Hepatocyte (in vitro differentiated cells): ENCODE measurements around the gene GOLGA3. TPM values are rescaled to one million over a fixed set of nuclear protein-coding genes. Genes with fewer than 3 reads are reported as not detected.

Experiments
- DNase-seq: peaks from one replicate; pipeline ENCODE4 v3.0.0-alpha.2; 2016; ENCODE audit warnings: low spot score
- H2AFZ ChIP-seq: fragments of 200-600 bp; sonication (generic); 2 replicates; pipeline ENCODE4 v1.6.0; 2016; ENCODE audit warnings: antibody characterized with exemption, mild to moderate bottlenecking
- H3K27ac ChIP-seq: fragments of 200-600 bp; sonication (generic); 2 replicates; pipeline ENCODE4 v1.5.1; 2016; ENCODE audit warnings: mild to moderate bottlenecking
- H3K27me3 ChIP-seq: fragments of 200-600 bp; sonication (generic); 2 replicates; pipeline ENCODE4 v1.6.1; 2016
- H3K36me3 ChIP-seq: fragments of 200-600 bp; sonication (generic); replicated peaks from 2 replicates; pipeline ENCODE4 v1.5.1; 2016; ENCODE audit warnings: low read depth; ENCODE audit not compliant: insufficient read depth
- H3K4me1 ChIP-seq: fragments of 200-600 bp; sonication (generic); 2 replicates; pipeline ENCODE4 v1.5.1; 2016; ENCODE audit warnings: mild to moderate bottlenecking, moderate library complexity; ENCODE audit not compliant: insufficient read depth
- H3K4me2 ChIP-seq: fragments of 200-600 bp; sonication (generic); 2 replicates; pipeline ENCODE4 v1.6.0; 2016
- H3K4me3 ChIP-seq: fragments of 200-600 bp; sonication (generic); 2 replicates; pipeline ENCODE4 v1.5.1; 2016; ENCODE audit warnings: mild to moderate bottlenecking
- H3K79me2 ChIP-seq: fragments of 200-600 bp; sonication (generic); 2 replicates; pipeline ENCODE4 v1.6.0; 2017; ENCODE audit warnings: mild to moderate bottlenecking
- H3K9me2 ChIP-seq: fragments of 200-600 bp; sonication (generic); replicated peaks from 2 replicates; pipeline ENCODE4 v1.6.0; 2017; ENCODE audit warnings: mild to moderate bottlenecking; ENCODE audit not compliant: insufficient read depth
- H3K9me3 ChIP-seq: fragments of 200-600 bp; sonication (generic); 2 replicates; pipeline ENCODE4 v1.5.1; 2016; ENCODE audit warnings: low read depth, mild to moderate bottlenecking
- H4K20me1 ChIP-seq: fragments of 200-600 bp; sonication (generic); 2 replicates; pipeline ENCODE4 v1.6.0; 2016; ENCODE audit warnings: mild to moderate bottlenecking; ENCODE audit not compliant: insufficient read depth, poor library complexity, severe bottlenecking
- EZH2 ChIP-seq: fragments of 200-600 bp; sonication (generic); IDR thresholded peaks from 2 replicates; pipeline ENCODE4 v1.6.1; 2016; ENCODE audit warnings: antibody characterized with exemption, mild to moderate bottlenecking, borderline replicate concordance
- EZH2phosphoT487 ChIP-seq: fragments of 200-600 bp; sonication (generic); IDR thresholded peaks from one replicate; pipeline ENCODE4 v1.6.1; 2018; ENCODE audit warnings: antibody characterized with exemption, mild to moderate bottlenecking, low read depth, moderate library complexity; ENCODE audit not compliant: unreplicated experiment, severe bottlenecking
- WGBS: methylation state at CpG from one replicate; pipeline ENCODE4 v1.1.6; 2016; ENCODE audit warnings: low lambda C conversion rate; ENCODE audit errors: missing lambda C conversion rate; 5-methylcytosine and 5-hydroxymethylcytosine counted together
- polyA plus RNA-seq: library from polyadenylated mRNA; unstranded; fragments of >200 nt; fragmentation: Nextera tagmentation; extraction: Ambion mirVana; gene quantifications from 2 replicates; pipeline ENCODE4 v1.2.1, GENCODE V29; 2016
- total RNA-seq: library from RNA; depleted of rRNA; stranded (reverse); fragments of >200 nt; gene quantifications from 2 replicates; pipeline ENCODE4 v1.2.3, GENCODE V29; 2014
- TF ChIP-seq, protein P1 (sequence below): fragments of 200-600 bp; sonication (generic); IDR thresholded peaks from 2 replicates; pipeline ENCODE4 v1.5.1; 2016; ENCODE audit warnings: antibody characterized with exemption, mild to moderate bottlenecking; ENCODE audit not compliant: poor library complexity

Gene GOLGA3
- total and polyA plus RNA-seq, 2 experiments from 2014 or later, result 26.2 to 67.6 TPM

DNA sequence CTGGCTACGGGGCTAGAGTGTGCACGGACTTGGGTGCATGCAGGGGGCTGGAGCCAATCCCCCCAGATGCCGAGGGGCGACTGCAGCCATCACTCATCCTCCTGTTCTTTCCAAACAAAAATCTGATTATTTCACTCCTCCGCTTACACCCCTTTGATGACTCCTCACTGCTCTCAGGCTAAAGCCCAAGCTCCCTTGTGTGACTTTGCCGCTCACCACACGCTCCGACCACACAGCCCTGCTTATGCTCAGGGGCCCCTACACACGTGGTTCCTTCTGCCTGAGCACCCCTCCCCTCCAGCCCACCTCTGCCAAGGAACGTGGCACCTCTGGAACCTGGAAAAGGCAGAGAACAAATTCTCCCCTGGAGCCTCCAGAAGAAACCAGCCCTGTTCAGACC is 45.1 kb upstream of the GOLGA3 start:
- whole genome bisulfite sequencing, result 96% methylated on average over 10 of the region's 10 CpGs
- TF ChIP-seq, protein P1, sequence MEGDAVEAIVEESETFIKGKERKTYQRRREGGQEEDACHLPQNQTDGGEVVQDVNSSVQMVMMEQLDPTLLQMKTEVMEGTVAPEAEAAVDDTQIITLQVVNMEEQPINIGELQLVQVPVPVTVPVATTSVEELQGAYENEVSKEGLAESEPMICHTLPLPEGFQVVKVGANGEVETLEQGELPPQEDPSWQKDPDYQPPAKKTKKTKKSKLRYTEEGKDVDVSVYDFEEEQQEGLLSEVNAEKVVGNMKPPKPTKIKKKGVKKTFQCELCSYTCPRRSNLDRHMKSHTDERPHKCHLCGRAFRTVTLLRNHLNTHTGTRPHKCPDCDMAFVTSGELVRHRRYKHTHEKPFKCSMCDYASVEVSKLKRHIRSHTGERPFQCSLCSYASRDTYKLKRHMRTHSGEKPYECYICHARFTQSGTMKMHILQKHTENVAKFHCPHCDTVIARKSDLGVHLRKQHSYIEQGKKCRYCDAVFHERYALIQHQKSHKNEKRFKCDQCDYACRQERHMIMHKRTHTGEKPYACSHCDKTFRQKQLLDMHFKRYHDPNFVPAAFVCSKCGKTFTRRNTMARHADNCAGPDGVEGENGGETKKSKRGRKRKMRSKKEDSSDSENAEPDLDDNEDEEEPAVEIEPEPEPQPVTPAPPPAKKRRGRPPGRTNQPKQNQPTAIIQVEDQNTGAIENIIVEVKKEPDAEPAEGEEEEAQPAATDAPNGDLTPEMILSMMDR, result no peak
- TF ChIP-seq EZH2 (no peak), EZH2phosphoT487 (no peak)
- no peaks in the 10 kb centered on the region for H4K20me1 ChIP-seq
- H3K9me3 ChIP-seq, result no peaks in the 10 kb centered on the region
- no peak overlapping the region for H3K4me3 ChIP-seq
- no peaks in the 10 kb centered on the region for H3K9me2 ChIP-seq
- no peak overlapping the region for H3K4me2 ChIP-seq
- H3K27me3 ChIP-seq, result no peaks in the 10 kb centered on the region
- peaks cover 7% of the 10 kb centered on the region for H3K79me2 ChIP-seq
- no peak overlapping the region for H2AFZ ChIP-seq
- no peaks in the 10 kb centered on the region for H3K36me3 ChIP-seq
- no peak for DNase-seq
- H3K27ac ChIP-seq, result no peak overlapping the region
- H3K4me1 ChIP-seq, result no peaks in the 10 kb centered on the region

DNA sequence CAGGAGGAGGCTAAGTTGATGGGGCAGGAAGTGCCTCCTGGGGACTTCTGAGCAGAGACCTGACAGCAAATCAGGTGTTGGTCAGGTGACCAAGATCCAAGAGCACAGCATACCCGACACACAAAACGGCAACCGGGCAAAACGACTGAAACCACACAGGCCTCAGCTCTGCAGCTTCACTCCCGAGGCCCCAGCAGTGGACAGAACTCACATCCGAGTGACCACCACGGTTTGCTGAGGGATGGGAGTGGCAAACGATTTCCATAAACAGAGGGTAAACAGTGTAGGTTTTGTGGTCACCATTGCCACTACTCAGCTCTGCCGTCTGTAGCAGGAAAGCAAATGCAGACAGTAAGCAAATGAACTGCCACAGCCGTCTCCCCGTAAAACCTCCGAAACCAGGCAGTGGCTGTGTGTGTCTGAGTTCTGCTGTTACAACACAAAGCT is 44.3 kb upstream of the GOLGA3 start:
- TF ChIP-seq, protein P1, result no peak
- TF ChIP-seq EZH2phosphoT487, result no peak
- TF ChIP-seq EZH2, result no peak

DNA sequence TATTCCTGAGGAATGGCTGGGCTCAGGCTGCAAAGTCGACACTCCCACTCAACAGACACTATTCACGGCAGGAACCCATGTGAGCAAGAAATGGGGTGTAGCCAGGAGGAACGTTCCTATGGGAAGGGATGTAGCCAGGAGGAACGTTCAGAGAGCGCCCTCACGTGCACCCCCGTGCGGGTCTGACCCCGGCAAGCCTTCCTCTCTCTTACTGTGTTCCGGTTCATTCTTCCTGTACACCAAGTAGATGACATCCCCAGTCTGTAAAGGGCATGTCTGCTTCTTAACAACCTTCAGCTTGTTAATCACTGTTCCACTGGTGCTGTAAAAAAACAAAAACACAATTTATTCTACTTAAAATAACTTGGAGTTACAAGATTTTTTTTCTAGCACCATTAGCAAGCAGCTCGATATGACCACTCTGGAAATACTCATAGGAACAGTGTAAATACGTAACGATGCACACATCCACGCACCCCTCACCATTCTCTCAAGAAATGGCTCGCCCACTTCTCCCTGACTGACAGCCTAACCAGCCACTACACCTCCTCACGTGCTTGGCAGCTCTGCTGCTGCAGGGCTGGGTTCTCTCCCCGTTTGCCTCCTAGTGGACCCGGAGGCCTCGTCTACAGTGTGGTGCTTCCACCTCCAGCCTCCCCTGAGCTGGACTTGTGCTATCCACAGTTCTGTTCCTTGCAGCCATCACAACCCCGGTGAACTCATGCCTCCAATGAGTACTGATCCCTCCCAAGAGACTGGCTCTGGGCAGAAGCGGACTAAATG is 43.6 kb upstream of the GOLGA3 start:
- Histone ChIP-seq H3K79me2 (no peaks in the 10 kb centered on the region), H3K4me2 (no peak overlapping the region), H3K9me2 (no peaks in the 10 kb centered on the region), H2AFZ (no peak overlapping the region), H4K20me1 (no peaks in the 10 kb centered on the region), H3K4me3 (no peak overlapping the region), H3K9me3 (no peaks in the 10 kb centered on the region), H3K36me3 (no peaks in the 10 kb centered on the region), H3K27me3 (no peaks in the 10 kb centered on the region), H3K4me1 (no peaks in the 10 kb centered on the region), H3K27ac (no peak overlapping the region)
- DNase-seq, result no peak
- TF ChIP-seq EZH2 (no peak), EZH2phosphoT487 (no peak)
- TF ChIP-seq, protein P1, result no peak
- WGBS, result 99% methylated on average over 21 of the region's 21 CpGs

More for the DNA sequence above, 44.3 kb upstream of the GOLGA3 start:
- WGBS, result 94% methylated on average over 12 of the region's 12 CpGs
- Histone ChIP-seq H3K27ac (no peak overlapping the region), H3K4me1 (no peaks in the 10 kb centered on the region), H3K36me3 (no peaks in the 10 kb centered on the region), H3K4me2 (no peak overlapping the region), H3K9me2 (no peaks in the 10 kb centered on the region), H3K79me2 (peaks cover 2% of the 10 kb centered on the region), H3K4me3 (no peak overlapping the region), H2AFZ (no peak overlapping the region), H3K27me3 (no peaks in the 10 kb centered on the region), H3K9me3 (no peaks in the 10 kb centered on the region), H4K20me1 (no peaks in the 10 kb centered on the region)
- DNase-seq, result no peak
